ENCODE measurements around the gene OR51G1. TPM values are rescaled to one million over a fixed set of nuclear protein-coding genes. Genes with fewer than 3 reads are reported as not detected.
"Not testable (repeated sequence)": the region's sequence is repeated elsewhere in the genome, so short reads cannot be mapped to it uniquely, and the experiment has no call there.

OR51G1 gene, protein sequence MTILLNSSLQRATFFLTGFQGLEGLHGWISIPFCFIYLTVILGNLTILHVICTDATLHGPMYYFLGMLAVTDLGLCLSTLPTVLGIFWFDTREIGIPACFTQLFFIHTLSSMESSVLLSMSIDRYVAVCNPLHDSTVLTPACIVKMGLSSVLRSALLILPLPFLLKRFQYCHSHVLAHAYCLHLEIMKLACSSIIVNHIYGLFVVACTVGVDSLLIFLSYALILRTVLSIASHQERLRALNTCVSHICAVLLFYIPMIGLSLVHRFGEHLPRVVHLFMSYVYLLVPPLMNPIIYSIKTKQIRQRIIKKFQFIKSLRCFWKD
- not detected for polyA plus RNA-seq (ENCODE audit: insufficient read length in 4 of 4)

- no peak for DNase-seq (ENCODE audit: low read depth in 4 of 4, low spot score in 2 of 4)
Observed at GRCh38 chr11:4924239-4924638, at the start of gene OR51G1. Gene OR51G1, minus strand, starts transcription at chr11:4924339. Its CDS starts 0 bp downstream, at chr11:4924339.

- no peak for DNase-seq (ENCODE audit: low read depth in 4 of 4, low spot score in 2 of 4)
Observed at GRCh38 chr11:4962816-4963215, 38.7 kb upstream of the OR51G1 start.

- DNase-seq (ENCODE audit: low read depth in 4 of 4, low spot score in 2 of 4): no peak
Observed at GRCh38 chr11:4960877-4961276, 36.7 kb upstream of the OR51G1 start.

GRCh38 chr11:4957396-4957795 lies 33.3 kb upstream of the OR51G1 start:
- no peak for DNase-seq (ENCODE audit: low read depth in 4 of 4, low spot score in 2 of 4)

DNA sequence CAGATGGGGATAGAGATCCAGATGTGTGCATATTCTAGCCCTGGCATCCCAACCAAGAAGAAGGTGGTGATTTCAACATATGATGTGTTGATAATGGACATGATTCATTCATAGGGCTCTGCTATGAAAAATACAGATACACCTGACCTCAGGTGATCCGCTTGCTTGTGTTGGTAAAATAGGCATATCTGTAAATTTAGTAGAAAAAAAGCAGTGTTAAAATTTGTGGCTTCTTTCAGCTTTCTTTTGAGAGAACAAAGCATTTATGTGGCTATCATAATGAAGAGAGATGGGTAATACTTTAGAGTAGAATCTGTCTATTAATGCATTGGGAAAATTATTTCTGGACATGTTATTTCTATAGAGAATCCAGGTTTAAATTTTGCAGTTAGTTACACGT lies 31.5 kb upstream of the OR51G1 start, which contains the start of gene OR51A2:
TSS of gene OR51A2 (minus strand) at position 101 of the 400 bp plus-strand sequence. CDS start at position 101, 0 bp downstream.
- not testable (repeated sequence) for DNase-seq (ENCODE audit: low read depth in 4 of 4, low spot score in 2 of 4)

GRCh38 chr11:4947505-4947904 lies 23.4 kb upstream of the OR51G1 start, which contains the start of gene OR51A4:
Gene OR51A4, minus strand, starts transcription at chr11:4947605. Its CDS starts 505 bp downstream, at chr11:4947100.
- no peak for DNase-seq (ENCODE audit: low read depth in 4 of 4, low spot score in 2 of 4)

DNA sequence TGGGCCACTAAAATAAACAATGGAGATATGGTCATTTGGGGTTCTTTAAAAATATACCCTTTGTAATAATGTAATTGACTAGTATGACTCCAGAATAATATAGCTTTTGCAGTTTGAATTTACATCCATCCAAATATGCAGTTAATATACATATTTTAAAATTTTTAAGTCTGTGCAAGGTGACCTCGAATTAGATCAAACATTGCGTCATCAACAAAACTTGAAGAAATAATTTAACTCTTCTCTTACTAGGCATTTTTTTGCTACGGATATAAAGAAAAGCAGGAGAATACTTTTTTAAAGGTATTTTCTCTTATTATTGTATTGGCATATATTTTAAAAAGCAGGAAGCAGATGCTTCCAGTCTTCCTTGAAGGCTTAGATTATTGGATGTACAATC lies 12.6 kb upstream of the OR51G1 start:
- DNase-seq (ENCODE audit: low read depth in 4 of 4, low spot score in 2 of 4): no peak

GRCh38 chr11:4932751-4933150 lies 8.6 kb upstream of the OR51G1 start:
- no peak for DNase-seq (ENCODE audit: low read depth in 4 of 4, low spot score in 2 of 4)

- no peak for DNase-seq (ENCODE audit: low read depth in 4 of 4, low spot score in 2 of 4)
Observed at GRCh38 chr11:4926608-4927007, 2.5 kb upstream of the OR51G1 start.

DNA sequence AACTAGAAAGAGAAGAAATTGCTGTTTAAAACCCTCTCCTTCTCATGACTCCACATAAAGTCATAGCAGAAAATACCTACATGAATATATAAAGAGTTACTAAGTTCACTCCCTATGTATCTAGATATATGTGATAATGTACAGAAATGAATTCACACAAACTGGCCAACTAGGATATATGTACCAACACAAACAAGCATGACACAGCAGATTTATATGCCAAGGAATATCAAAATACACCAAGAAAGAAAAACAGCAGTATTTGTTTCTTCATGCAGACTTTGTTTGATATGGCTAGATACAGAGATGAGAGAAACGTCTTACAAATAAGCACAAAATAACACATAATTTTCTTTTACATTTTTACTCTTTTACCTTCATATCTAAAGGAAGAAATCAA lies 1.8 kb downstream of the OR51G1 start:
- DNase-seq (ENCODE audit: low read depth in 4 of 4, low spot score in 2 of 4): no peak

- no peak for DNase-seq (ENCODE audit: low read depth in 4 of 4, low spot score in 2 of 4)
Observed at GRCh38 chr11:4921796-4922195, 2.3 kb downstream of the OR51G1 start.

- no peak for DNase-seq (ENCODE audit: low read depth in 4 of 4, low spot score in 2 of 4)
Observed at GRCh38 chr11:4919250-4919649, 4.9 kb downstream of the OR51G1 start, which contains the start of gene OR51G2. Gene OR51G2, minus strand, starts transcription at chr11:4919350. Its CDS starts 3,687 bp downstream, at chr11:4915663.

GRCh38 chr11:4916581-4916980 lies 7.6 kb downstream of the OR51G1 start:
- peak in 1 of 4 donors; percentile 2 for DNase-seq (ENCODE audit: low read depth in 4 of 4, low spot score in 2 of 4)

- no peak for DNase-seq (ENCODE audit: low read depth in 4 of 4, low spot score in 2 of 4)
Observed at GRCh38 chr11:4903484-4903883, 20.7 kb downstream of the OR51G1 start, which contains the start of gene OR51A7. Gene OR51A7, plus strand, starts transcription at chr11:4903783. Its CDS starts 3,587 bp downstream, at chr11:4907370.

GRCh38 chr11:4891996-4892640 lies 32.0 kb downstream of the OR51G1 start:
- DNase-seq (ENCODE audit: low read depth in 4 of 4, low spot score in 2 of 4): no peak

DNA sequence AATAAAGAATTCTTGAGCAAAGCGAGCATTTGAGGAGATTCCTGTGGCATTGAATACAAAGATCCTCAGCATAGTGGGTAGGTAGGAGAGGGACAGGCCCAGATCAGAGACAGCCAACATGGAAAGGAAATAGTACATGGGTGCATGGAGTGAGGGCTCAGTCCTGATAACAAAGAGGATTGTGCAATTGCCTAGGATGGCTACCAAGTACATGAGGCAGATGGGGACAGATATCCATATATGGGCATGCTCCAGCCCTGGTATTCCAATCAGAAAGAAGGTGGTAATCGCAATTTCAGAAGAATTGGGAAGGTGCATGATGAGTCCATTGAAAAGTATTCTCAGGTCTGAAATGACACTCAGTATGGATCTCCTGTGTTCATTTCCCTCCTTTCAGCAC lies 33.9 kb downstream of the OR51G1 start:
- DNase-seq (ENCODE audit: low read depth in 4 of 4, low spot score in 2 of 4): no peak

- no peak for DNase-seq (ENCODE audit: low read depth in 4 of 4, low spot score in 2 of 4)
Observed at GRCh38 chr11:4887591-4887990, 36.5 kb downstream of the OR51G1 start.

DNA sequence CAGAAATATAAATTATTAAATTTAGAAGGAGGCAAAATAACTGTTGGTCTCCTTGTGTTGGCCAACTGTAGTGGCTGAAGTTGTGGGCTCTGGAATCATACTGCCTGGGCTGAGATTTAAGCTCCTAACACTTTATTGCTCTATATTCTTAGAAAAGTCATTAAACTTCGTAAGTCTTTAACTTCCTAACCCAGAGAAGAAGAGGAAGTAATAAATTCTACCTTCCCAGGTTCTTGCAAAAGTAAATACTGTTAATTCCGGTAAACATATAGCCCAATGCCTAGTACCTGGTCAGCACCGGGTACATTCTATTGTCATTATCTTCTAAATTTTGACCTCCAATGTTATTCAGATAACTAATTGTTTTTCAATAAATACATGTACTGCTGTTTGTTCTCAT lies 38.0 kb downstream of the OR51G1 start:
- DNase-seq (ENCODE audit: low read depth in 4 of 4, low spot score in 2 of 4): no peak

DNA sequence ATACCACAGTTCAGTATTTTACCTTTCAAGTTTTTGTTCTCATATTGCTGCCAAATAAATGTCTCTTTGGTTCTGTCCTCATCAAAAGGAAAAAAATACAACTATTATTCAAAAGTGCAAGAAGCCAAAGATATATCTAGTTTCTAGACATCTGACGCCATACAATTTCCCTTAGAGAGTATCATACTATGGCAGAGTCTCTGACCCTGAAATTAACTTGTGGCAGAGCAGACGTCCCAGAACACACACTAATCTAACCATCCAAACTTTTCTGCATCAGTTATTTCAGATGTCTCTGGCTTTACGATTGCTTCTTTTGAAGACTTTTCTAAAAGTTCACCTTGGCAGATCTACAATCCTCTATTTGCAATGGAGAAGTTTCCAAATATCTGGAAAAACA lies 39.8 kb downstream of the OR51G1 start:
- DNase-seq (ENCODE audit: low read depth in 4 of 4, low spot score in 2 of 4): no peak

DNA sequence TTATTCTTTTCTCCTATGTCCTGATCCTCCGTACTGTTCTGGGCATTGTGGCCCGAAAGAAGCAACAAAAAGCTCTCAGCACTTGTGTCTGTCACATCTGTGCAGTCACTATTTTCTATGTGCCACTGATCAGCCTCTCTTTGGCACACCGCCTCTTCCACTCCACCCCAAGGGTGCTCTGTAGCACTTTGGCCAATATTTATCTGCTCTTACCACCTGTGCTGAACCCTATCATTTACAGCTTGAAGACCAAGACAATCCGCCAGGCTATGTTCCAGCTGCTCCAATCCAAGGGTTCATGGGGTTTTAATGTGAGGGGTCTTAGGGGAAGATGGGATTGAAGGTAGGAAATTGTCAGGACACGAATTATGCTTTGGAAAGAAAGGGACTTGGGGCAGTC lies 41.6 kb downstream of the OR51G1 start:
- no peak for DNase-seq (ENCODE audit: low read depth in 4 of 4, low spot score in 2 of 4)

GRCh38 chr11:4881860-4882500 lies 42.2 kb downstream of the OR51G1 start, which contains the start of gene OR51T1:
Gene OR51T1, plus strand, starts transcription at chr11:4881900. Its CDS starts 0 bp downstream, at chr11:4881900.
- peak in 1 of 4 donors; percentile 13 for DNase-seq (ENCODE audit: low read depth in 4 of 4, low spot score in 2 of 4)

All from left renal cortex interstitium (tissue), 4 donors.